Activated T-helper 9 cell treated with anti-CD3 and anti-CD28 coated beads, Interleukin-2, amount 50 U/mL, for 16 hours (primary cell): ENCODE data around the gene TSPAN5.

Experiments used
- DNase-seq: peaks from one replicate; pipeline ENCODE4 v3.0.0-alpha.2; 2020; ENCODE audit warnings: low read depth

Gene TSPAN5

GRCh38 chr4:98585596-98585995 is 72.8 kb downstream of the TSPAN5 start:
- no peak for DNase-seq

- no peak for DNase-seq
These were observed 74.1 kb downstream of the TSPAN5 start for GRCh38 chr4:98584265-98584664.

GRCh38 chr4:98583265-98583664 is 75.1 kb downstream of the TSPAN5 start:
- no peak for DNase-seq

DNA sequence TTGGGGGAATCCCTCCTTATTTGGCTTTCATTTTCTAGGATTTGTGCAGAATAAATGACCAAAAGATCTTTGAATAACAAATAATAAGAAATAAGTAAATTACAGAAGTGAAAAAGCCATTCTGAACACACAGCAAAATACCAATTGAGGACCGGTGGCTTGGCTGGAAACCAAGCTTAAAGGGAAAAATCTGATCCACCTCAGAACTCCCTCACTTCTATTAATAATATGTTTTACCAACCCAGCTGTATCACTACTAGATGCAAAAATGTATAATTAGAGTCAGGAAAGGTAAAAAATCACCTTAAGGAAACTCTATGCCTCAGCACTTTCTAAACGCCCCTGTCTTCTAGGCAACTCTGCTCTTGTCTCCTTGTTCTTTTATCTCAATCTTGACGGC is 77.3 kb downstream of the TSPAN5 start:
- DNase-seq: no peak

GRCh38 chr4:98577956-98578355 is 80.5 kb downstream of the TSPAN5 start:
- DNase-seq: no peak

DNA sequence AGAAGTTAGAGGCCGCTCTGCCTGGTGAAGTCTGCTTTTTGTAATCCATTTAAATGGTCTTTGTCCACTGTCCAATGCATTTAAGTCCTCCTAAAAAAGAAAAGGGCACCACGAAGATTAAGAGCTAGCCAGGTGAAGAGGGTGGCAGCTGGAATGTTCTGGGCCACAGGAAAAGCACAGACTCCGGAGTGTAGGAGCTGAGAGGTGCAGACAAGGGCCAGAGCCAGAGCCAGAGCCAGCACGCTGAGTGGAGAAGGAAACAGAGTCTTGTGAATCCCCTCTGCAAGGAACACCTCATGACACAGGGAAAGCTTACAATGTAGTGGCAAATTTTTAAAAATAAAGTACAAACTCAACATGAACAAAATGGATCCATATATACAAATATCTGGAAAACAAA is 83.6 kb downstream of the TSPAN5 start:
- DNase-seq: no peak

DNA sequence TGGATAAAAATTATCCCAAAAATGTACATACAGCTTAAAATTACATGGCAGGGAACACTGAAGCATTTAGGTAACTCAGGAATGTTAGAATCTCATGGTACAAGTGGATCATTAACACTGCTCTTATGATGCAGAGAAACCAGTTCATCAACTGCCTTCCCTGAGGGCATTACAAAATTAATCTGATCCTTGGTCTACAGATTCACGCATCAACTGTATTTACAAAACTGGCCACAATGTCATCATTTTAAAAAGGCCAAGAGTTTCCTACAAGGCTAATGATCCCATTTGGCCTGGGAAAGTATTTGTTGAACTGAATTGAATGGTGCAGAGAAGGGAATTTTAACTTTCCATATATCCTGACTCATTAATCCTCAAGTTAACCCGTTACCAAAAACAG is 84.6 kb downstream of the TSPAN5 start:
- no peak for DNase-seq

GRCh38 chr4:98572697-98573096 is 85.7 kb downstream of the TSPAN5 start:
- DNase-seq: no peak

DNA sequence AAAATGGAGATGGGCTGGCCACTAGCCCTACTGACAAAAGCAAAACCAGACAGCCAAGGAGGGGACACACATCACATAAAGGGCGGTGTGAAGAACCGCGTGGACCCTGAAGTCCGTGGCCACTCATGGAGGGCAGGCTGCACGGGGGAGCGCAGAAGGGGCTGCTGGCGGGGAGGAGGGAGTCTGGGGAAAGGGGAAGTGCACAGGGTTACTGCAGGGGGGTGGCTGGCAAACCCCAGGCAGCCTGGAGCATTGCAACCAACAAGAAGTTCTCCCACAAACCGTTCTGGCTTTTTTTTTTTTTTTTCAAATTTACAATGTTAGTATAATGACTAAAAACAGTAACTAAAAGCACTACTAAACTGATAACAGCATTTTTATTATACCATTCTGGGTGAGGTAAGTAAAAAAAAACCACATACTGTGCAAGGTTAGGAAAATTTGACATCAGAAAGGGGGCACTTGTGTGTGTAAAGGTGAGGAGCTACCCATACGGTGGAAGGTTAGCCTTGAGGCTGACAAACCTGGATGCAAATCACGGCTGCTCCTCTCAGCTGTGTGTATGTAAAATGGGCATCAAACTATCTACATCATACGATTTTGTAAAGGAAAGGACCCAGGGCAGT is 87.1 kb downstream of the TSPAN5 start:
- DNase-seq: no peak

DNA sequence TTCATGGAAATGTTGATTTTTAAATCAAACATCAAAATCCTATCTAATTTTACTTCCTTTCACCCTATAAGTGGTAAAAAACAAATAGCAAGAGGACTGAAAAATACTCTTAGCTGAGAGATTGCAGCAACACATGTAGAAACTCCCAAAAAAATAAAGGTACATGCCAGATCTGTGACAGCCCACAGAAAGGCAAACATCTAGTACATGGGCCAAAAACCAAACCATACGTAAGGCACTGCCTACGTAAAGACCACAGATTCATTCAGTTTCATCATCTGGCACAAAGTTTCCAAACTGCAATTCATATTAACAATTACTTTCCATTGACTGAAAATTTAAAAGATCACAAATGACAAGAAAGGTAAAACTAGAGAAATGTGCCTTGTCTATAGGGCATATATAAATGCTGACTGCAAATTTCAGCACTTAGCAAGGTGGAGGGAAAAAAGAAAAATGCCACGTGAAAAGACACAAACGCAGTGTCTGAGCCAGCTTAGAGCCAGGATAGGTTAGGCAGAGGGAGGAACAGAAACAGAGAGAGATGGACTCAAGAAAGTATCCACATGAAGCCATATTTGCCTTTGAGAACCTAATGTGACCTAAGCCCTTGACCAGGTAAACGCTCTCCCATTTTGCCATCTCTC is 88.1 kb downstream of the TSPAN5 start:
- DNase-seq: no peak

DNA sequence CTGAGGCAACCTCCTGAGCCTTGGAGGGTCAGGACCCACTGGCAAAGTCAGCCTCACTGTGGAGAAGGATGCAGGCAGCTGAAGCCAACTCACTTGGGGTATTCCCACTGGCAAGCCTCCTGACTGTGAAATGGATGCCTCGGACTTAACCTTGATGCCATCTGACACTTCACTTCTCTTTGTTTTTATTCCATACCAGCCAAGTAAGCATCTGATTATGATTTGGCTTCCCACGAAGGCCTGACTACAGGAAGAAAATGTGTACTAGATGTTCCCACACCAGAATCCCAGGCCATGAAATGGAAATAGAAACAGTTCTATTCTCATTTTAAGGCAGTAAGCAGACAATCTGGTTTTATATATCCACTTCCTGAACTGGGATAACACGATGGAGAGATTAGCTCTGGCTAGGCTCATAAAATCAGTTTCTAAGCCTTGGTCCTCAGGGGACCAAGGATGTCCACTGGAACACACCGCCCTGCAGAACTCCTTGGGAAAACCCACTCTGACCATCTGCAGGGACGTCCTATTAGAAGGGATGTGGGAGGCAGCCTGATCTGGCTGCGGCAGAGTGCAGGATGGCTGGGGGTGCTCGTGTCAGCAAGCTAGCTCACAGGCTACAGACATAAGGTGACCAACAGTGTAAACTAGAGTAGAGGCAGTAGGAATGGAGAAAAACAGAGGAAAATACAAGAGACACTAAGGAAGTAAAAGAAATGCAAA is 89.3 kb downstream of the TSPAN5 start:
- DNase-seq: no peak

GRCh38 chr4:98567611-98568010 is 90.8 kb downstream of the TSPAN5 start:
- no peak for DNase-seq

GRCh38 chr4:98566361-98567008 is 91.9 kb downstream of the TSPAN5 start:
- no peak for DNase-seq

DNA sequence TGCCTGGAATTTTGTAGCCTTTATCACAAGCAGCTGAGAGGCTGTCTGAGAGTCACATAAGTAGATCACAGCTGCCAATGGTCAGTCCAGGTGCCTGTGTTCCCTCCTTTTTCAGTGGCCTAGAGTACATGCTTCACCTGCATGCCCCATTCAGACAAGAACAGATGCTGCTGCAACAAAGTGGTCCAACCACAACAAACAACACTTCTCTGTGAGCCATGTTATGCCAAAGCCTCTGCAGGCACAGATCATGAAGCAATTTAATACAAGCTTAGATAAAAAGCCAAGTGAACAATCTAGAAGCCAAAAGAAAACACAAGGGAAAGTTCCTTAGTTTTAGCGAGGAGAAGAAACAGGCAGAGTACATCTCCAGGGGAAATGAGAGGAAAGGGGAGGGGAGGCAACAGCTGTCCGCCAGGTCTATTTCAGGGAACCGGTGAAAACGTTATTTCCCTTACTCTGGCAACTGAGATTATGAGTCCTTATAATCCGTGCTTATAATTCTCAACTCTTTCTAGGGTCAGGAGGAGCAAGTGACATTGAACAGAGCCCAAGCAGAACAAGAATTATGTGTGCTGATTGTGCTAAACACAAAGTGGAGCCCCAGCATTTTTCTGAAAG is 92.6 kb downstream of the TSPAN5 start:
- no peak for DNase-seq

- DNase-seq: no peak
These were observed 93.6 kb downstream of the TSPAN5 start for GRCh38 chr4:98564852-98565251.

GRCh38 chr4:98560321-98560720 is 98.1 kb downstream of the TSPAN5 start:
- no peak for DNase-seq

- DNase-seq: no peak
These were observed 99.8 kb downstream of the TSPAN5 start for GRCh38 chr4:98558471-98559169.

GRCh38 chr4:98557194-98557892 is 101.1 kb downstream of the TSPAN5 start:
- DNase-seq: no peak

GRCh38 chr4:98556451-98556850 is 102.0 kb downstream of the TSPAN5 start:
- DNase-seq: no peak

- no peak for DNase-seq
These were observed 102.5 kb downstream of the TSPAN5 start for GRCh38 chr4:98555798-98556445.
